ENCODE results near the gene CPA5.

The CPA5 gene

DNA sequence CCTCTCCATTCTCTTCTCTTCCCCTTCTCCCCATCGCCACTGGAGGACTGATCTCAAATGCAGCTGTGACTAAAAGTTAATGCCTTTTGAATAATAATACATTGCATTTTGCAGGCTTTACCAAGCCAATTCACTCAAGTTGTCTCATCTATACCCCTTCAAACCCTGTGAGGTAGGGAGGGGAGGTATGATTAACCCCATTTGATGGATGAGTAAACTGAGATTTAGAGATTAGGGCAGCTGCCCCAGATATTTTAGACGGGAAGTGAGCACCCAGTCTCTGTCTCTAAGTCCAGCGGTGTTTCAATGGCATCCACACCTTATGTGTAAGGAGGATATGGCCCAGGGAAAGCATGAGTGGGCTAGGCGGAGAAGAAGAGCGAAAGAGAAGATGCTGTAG is 1.1 kb downstream of the CPA5 start:
- FAIRE-seq (no peak), DNase-seq (ENCODE audit: insufficient read length, low spot score) (no peak)
- TF ChIP-seq, protein P1, sequence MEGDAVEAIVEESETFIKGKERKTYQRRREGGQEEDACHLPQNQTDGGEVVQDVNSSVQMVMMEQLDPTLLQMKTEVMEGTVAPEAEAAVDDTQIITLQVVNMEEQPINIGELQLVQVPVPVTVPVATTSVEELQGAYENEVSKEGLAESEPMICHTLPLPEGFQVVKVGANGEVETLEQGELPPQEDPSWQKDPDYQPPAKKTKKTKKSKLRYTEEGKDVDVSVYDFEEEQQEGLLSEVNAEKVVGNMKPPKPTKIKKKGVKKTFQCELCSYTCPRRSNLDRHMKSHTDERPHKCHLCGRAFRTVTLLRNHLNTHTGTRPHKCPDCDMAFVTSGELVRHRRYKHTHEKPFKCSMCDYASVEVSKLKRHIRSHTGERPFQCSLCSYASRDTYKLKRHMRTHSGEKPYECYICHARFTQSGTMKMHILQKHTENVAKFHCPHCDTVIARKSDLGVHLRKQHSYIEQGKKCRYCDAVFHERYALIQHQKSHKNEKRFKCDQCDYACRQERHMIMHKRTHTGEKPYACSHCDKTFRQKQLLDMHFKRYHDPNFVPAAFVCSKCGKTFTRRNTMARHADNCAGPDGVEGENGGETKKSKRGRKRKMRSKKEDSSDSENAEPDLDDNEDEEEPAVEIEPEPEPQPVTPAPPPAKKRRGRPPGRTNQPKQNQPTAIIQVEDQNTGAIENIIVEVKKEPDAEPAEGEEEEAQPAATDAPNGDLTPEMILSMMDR (IDR thresholded peaks at IDR 0.05; ENCODE audit: insufficient read depth, missing control alignments), result no peak

DNA sequence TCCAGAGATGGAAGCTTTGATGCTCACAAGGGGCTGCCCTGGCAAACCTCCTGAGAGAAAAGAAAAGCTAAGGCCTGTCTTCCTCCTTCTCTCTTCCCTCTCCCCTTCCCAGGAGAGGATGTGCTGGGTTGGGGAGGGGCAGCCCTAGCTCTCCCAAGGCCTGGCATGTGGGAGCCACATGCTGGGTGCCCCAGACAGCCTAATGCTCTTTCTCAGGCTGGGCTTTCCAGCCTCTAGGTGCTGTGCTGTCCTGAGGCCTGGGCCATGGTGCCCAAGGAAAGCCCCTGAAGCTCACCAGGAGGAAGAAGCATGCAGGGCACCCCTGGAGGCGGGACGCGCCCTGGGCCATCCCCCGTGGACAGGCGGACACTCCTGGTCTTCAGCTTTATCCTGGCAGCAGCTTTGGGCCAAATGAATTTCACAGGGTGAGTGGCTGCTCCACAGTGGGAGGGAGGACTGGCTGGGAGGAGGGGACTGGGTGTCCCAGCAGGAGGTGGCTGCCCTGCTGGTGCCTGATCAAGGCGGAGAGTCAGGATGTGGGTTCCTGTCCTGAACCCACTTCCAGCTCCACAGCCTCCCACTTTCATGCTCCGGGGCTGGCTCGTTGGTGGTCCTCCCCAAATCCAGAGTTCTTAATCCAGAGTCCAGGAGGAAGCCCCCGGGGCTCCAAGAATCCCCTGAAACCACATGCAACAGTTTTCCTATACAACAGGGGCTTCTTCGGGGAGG is 1.7 kb downstream of the CPA5 start:
- DNase-seq (ENCODE audit: insufficient read length, low spot score) (no peak), FAIRE-seq (no peak)
- TF ChIP-seq, protein P1 (IDR thresholded peaks at IDR 0.05; ENCODE audit: insufficient read depth, missing control alignments), result no peak

DNA sequence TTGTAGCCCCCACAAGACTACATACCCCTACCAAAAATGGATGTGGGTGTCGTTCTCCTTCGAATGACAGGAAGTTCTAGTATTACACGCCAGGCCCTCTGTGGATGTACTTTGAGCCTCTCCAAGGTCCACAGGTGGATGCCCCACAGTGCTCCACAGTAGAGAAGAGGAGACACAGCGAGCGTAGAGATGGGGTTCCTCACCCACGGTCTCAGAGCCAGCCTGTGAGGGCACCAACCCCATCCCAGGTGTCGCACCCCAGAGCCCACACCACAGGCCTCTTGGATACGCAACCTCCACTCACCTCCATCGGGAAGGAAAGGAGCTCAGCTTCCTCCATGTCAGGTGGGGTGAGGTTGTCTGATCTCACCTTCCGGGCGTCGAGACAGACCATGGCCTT is 2.3 kb downstream of the CPA5 start:
- TF ChIP-seq, protein P1 (IDR thresholded peaks at IDR 0.05; ENCODE audit: insufficient read depth, missing control alignments), result no peak
- no peak for FAIRE-seq
- DNase-seq (ENCODE audit: insufficient read length, low spot score), result no peak

DNA sequence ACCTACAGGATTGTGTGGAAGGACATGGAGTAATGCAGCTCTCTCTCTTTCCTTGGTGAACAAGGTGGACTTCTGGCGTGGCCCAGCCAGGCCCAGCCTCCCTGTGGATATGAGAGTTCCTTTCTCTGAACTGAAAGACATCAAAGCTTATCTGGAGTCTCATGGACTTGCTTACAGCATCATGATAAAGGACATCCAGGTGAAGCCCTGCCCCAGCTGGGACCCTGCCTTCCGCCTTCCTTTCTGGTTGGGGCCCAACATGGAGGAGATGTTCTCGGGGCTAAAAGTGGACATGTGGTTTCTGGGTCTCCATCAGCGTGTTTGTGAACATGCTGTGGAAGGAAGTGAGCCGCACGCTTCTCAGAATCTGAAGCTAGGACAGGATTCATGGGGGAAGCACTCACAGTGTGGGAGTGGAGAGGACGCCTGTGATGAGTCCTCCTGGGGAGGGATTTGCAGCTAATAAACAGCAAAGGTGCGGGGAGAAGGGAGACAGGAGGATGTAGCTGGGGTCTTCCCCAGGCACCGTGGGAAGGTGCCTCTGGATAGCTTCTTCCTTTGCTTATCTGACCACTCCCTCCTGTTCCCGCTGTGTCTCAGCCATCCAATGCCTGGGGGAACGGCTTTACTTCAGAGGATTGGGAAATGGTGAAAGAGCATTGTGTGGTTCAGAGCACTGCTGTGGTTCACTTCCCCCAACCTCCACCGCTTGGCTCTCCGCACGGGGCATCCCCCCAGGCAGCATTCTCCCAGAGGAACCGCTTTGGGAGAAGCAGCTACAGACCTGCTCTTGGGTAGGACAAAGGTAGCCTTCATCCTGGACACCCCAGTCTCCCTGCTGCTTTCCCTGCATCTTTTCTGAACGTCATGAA is 5.5 kb downstream of the CPA5 start:
- TF ChIP-seq, protein P1 (IDR thresholded peaks at IDR 0.05; ENCODE audit: insufficient read depth, missing control alignments), result no peak
- no peak for FAIRE-seq
- no peak for DNase-seq (ENCODE audit: insufficient read length, low spot score)

DNA sequence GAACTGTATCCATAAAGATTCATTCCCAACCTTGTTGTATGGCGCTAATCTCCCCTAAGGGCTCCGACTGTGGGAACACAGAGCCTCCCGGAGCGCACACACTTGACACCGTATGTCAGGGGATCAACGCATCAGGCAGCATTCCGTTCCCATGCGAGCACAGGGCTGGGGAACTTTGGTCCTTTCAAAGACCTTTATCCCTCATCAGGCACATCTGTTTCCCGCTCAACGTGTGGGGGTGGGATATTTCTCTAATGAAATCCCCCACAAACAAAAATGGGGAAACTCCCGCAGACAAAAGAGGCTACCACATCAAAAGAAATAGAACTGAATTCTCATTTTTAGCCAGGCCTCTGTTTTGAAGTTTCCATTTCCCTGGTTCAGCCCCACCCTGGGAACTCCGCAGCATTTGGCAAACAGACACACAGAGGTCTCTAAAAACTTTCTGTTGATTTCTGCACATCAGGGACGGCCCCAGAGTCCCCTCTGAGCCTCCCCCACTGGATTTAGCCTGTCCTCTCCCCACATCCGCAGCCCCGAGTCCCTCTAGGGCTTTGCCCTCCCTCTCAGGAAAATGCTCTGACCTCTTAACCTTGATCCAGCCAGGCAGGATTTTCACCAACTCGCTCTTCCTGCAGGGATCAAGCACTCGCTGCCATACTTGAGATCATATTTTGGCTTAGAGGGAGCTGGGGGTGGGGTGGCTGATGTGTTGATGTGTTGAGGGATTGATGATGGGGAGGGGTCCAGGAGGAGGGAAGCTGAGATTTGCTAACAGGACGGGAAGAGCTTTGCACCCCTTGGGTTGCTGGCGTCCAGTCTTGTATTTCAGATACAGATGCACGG is 6.6 kb downstream of the CPA5 start:
- FAIRE-seq (no peak), DNase-seq (ENCODE audit: insufficient read length, low spot score) (no peak)
- TF ChIP-seq, protein P1 (IDR thresholded peaks at IDR 0.05; ENCODE audit: insufficient read depth, missing control alignments), result no peak

DNA sequence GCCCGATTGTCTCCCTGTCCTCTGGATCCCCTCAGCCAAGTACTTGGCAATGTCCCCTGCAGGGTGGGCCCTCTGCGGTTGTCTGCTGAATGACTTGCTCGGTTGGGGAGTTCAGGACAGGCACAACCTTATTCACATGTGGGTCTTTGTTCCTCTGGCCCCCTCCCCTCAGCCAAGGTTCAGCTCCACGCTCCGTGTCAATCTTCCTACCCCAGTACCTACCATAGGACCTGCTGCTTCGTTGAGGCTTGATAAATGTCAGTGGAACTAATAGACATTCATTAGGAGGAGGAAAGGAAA is 7.1 kb downstream of the CPA5 start:
- DNase-seq (ENCODE audit: insufficient read length, low spot score) (no peak), FAIRE-seq (no peak)
- TF ChIP-seq, protein P1 (IDR thresholded peaks at IDR 0.05; ENCODE audit: insufficient read depth, missing control alignments), result no peak
